HG02678 (cell line): Measurements from ENCODE around the gene LMX1A.
A peak's percentile ranks its signal among the peaks of the same experiment; 100 is the strongest.

Experiments used
- ATAC-seq: cut with Tn5 transposase; IDR thresholded peaks from one replicate; pipeline ENCODE4 v1.9.1; 2021; ENCODE audit warnings: mild to moderate bottlenecking, moderate library complexity; ENCODE audit not compliant: unreplicated experiment

Gene LMX1A

DNA sequence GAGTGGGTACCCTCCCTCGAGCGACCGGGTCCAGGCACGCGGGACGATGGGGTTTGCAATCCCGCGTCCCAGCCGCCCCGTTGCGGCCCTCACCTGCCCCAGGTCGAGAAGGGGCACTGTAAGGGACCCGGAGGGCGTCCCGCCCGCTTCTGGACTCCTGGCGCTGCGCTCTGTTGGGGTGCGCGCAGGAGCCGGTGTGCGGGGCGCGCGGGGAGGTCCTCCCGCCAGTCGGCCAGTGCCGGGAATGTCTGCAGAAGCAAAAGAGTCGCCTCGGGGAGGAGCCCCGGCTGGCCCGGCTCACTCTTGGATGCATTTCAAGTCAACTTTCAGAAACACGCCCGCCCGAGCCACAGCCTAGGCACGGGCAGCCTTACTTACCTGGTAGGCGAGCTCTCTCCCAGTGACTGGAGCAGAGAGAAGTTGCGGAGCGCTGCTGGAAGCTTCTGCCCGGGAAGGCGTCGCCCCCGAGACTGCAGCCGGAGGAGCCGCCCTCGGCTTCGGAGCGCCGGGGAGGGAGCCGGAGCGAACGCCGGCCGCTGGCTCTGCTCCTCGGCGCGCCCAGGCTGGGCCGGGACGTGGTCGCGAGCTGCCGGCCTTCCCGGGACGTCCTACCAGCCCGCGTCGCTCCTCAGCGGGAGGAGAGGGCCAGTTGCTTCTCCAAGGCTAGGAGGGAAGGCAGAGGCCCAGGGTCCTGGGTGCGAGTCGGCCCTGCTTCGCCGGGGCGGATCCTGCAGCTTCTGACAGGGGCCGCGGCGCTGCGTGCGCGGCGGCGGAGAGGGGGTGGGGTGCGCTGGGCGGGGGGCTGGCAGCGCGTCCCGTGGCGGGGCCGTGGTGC lies at the start of gene LMX1A:
LMX1A (minus strand) TSS at position 739 of the 835 bp plus-strand sequence. CDS start 1,156 bp downstream, outside the sequence.
- ATAC-seq: no peak

DNA sequence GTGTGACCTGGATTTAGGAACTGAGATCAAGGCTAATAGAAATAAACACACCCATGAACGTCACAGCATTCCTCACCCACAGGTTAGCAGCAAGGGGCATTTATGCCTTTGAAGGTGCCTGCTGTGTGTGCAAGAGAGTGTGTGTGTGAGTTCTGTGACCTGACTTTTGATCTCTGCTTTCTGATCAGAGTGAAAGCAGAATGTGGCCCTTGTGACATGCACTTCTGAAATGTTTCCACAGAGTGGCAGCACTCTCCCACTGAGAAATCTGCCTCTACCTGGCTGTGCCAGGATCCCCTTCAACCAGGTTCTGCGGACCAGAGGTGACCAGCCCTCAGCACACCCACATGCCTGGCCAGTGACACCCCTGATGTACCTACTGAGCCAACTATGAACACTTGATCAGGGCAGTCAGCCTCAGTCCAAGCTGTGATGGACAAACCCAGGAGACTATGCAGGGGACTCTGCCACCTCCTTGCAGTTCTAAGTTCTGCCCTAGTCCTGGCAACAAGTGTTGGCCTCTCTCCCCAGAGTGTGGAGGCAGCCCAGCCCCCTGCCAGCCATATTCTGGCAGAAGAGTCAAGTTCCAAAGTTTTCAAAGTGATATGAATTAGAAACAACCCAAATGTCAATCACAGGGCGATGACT lies 47.4 kb upstream of the LMX1A start:
- no peak for ATAC-seq

DNA sequence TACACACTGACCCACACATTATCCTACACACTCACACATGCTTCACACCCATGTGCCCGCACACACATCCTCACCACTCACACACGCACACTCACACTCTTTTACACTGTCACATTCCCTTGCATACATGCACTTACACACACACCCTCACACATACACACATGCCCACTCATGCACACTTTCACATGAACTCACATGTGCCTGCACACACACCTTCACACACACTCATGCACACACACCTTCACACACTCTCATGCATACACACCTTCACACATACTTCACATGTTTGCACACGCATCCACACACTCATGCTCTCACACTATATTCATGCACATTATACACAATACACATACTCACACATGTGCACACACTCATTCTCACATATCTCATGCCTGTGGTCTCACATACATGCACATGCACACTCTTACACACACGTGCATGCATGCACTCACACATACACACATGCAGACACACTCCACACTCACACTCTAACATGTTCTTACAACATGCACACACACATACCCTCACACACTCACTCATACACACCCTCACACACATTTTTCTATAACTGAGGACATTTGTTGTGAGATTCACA lies 46.1 kb upstream of the LMX1A start:
- no peak for ATAC-seq

DNA sequence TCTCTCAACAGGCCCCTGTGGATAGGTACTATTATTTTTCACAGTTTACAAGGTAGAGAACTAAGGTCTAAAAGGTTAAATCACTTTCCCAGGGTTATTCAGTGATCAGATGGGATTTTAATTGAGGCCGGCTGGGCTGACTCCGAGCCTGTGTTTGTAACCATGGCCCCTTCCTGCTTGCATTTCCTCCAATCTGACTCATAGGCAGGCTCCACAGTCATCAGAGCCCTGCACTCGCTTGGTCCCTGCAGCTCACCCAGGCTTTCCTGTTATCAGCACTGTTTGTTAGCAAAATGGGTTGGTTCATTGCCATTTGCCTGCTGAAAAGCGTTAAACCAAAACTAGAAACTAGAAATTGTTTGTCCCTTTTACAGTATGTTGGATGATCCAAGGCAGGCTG lies 41.4 kb upstream of the LMX1A start:
- no peak for ATAC-seq

DNA sequence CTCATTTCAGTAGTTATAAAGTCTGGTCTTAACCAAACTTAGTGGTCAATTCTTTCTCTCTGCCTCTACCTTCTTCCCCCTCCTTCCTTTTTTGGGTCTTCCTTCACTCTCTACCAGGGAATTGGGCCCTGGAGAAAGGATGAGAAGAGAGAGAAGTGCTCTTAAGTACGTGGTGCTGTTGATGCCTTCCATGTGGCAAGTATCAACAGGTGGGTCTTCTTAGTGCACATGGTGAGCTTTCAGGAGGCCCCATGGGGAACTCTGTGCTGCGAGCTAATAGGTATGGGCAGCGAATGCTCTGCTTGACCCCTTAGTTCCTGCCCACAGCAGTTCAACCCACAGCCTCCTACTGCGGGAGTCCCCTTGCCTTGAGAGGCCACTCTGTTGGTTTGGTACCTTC lies 39.4 kb upstream of the LMX1A start:
- no peak for ATAC-seq

DNA sequence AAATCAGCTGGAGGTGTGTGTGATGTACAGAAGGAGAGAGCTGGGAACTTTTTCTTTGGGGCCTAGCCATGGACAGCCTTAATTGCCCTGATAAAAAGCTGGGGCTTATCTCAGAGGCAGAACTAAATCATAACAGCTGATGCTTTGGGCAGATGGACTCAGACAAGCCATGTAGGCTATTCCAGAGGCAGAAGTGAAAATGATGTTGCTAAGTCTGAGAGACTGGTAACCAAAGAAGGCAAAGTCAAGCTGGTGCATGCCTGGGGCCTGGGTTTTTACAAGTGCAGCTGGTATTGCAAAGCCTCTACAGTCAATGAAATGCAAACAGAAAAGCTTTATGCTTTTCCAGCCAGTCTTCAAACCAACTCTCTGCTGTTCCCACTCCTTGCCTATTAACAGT lies 39.0 kb upstream of the LMX1A start:
- no peak for ATAC-seq

DNA sequence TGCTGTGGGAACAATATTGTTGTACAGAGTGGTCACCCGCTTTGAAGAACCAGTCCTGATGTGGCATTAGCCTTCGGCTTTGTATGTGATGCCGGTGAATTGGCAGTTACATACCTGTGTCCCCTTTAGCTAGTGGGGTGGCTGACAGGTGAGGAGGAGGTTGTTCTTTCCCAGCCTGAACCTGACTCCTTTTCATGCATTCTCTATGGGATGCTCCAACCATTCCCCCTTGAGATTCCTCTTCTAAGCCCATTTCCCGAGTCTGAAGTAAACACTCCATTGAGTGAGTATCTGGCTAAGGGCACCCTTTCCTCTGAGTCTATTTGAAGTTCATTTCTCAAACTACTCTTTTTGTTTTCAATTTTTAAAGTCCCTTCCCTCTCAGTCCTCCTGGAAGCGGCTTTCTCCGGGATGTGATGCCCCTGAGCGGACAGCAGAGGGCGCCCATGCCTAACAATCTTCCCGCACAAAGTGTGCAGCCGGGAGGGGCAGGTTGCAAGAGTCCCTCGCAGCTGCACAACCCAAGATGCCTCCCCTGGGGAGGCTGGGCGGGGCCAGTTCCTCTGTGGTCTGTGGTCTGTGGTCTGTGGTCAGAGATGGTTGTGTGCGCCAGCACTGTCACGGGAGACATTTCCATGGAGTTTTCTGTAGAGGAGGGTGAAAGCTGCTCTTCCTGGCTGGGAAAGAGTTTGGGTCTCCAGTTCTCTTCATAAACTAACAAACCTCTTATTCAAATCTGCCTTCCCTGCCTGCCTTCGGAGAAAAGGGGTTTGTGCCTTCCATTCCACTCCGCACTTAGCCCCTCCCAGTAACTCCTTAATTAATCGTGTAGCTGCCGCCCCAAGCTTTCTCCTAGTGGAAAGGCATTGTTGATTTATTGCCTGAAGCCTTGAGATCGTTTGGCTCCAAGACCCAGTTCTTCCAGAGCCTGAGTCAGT lies 36.4 kb upstream of the LMX1A start:
- peak; percentile 100 for ATAC-seq

DNA sequence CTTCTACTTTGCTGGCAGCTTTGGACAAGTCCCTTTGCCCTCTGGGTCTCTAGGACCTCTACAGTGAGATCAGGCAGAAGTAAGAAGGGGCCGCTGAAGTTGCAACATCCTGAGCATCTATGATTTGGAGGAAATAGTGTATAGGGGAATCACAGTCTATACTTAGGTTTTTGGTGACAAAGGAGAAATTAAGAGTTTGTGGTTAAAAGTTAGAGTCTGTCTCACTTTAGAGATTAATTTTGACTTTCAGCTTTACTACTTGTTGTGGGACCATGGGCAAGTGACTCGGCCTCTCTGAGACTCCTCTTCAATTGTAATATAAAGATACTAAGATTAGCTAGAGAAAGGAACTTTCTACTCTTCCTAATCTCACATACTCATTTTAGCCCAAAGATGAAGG lies 33.1 kb upstream of the LMX1A start:
- ATAC-seq: no peak

DNA sequence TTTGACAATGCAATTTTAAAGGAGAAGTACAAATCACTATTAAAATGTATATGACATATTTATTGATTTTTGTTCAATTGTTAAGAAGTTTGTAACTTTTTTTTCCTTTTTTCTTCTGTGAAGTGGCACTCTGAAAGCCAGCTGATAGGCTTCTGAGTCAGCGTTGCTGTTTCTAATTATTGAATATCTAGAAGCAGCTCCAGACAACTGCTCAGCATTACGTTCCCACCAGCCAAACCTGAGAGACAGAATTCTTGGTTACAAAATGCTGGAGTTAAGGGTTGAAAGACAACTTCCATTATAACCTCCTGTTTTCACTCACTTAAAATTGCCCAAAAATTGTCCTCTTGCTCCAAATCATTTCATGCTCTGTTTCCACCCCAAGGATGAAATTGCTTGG lies 31.4 kb upstream of the LMX1A start:
- ATAC-seq: no peak

DNA sequence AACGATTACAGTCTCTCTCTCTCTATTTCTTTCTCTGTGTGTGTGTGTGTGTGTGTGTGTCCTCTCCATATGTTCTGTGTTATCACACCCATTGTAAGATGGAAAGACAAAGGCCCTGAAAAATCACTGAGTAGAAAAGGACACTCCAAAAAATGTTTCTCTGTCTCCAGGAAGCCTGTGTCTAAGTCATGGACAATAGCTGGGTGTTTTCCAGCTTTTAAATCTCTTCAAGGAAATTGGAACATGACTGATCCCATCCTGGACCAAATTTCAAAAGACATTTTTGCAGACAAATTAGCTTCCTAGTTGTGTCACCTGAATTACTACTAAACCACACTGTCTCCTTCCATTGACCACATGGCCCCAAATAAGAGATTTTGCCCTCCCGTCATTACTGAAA lies 31.0 kb upstream of the LMX1A start:
- no peak for ATAC-seq

DNA sequence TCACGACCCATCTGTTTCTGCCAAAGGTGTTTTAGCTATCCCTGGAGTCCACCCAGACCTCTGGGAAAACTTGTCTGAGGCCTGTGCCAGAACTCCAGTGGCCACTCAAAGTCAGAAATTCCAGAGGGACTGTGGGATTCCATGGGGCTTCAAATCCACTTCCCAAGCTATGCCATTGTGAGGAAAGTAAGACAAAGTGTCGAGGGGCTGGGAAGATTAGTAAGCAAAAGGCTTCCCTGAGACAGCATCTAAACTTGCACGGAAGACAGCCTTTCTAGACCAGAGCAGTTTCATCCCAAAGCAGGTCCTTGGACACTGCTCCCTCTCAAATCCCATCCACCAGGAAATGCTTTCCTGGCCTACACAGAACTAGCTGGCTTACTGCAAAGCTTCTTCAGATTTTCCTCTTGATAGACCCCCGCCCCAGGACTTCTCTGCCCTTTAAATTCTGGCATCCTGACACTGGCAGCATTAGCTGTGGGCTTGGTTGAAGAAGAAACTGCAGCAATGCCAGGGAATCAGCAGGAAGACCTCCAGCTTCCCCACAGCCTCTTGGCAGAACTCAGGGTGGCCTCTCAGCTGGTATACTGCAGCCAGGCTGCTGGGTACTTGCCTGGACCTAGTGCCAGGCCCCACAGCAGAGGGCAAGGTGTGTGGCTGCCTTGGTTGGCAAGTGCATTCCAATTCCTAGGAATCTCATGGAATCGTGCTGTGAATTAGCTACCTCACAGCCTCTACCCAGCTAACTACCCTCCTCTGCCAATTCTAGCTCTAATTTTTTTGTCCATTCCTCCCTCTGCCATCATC lies 27.3 kb upstream of the LMX1A start:
- ATAC-seq: no peak

DNA sequence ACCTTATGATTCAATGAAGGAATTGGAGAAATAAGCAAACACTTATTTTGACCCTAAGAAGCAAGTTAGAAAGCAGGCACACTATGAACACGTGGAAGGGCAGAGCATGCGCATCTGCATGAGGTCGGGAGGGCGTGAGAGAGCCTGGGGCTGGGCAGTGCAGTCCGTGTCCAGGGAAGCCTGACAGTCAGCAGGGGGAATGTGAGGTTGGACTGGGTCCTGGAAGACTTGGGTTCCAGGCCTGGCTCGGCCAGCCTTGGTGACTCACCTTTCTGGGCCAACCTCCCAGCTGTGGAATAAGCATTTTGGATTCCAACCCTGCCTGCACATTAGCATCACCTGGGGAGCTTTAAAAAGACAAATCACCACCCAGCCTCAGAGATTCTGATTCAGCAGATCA lies 26.6 kb upstream of the LMX1A start:
- ATAC-seq: no peak

DNA sequence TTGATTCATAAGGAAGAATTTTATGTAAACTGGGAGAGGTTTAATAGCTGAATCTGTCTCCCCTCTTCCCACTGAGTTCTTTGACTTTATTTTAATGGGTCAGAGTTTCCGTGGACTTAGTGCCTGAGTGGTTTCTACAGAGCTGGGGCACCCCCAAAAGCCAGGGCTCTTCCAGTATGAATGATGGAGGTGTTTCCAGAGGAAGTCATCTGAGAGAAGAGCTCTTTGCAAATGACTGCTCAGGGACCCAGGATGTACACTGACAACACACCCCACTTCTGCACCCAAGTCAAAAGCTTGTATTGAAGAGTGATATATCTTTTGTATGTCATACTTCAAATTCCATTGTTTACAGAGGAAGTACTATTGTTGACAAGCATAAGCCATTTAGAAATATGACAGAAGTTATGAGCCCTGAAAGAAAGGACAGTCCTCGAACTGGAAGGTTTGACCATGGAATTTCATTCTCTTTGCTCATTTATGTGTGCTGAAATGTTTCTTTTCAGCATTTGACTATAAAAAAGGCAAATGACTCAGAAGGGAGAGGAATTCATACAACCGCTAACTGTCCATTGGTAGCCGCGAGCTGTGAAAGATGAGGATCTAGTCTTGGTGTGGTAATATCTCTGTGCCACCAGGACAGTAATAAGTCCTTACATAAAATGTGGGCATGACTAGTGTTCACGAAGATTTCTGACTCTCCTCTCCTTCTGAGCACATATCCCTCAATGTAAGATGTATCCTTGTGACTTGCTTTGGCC lies 25.4 kb upstream of the LMX1A start:
- ATAC-seq: no peak

DNA sequence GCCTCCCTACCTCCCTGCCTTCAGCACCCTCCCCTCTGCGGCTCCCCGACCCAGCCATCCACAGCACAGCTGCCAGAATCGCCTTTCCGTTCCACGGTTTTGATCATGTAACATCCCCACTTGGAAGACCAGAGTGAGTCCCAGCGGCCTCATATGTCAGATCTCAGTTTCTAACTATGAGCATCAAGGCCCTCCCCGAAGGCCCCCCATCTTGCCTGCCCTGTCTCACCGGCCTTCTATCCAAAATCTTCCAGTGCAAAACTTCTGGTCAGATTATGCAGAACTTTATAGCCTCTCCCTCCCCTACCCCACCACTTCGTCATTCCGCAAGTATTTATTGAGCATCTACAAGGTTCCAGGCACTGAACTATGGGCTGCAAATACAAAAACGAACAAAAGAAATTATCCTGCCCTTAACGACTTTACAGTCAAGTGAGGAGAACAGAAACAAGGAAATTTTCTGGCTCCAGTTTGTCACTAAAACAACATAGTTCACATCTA lies 20.3 kb upstream of the LMX1A start:
- no peak for ATAC-seq

DNA sequence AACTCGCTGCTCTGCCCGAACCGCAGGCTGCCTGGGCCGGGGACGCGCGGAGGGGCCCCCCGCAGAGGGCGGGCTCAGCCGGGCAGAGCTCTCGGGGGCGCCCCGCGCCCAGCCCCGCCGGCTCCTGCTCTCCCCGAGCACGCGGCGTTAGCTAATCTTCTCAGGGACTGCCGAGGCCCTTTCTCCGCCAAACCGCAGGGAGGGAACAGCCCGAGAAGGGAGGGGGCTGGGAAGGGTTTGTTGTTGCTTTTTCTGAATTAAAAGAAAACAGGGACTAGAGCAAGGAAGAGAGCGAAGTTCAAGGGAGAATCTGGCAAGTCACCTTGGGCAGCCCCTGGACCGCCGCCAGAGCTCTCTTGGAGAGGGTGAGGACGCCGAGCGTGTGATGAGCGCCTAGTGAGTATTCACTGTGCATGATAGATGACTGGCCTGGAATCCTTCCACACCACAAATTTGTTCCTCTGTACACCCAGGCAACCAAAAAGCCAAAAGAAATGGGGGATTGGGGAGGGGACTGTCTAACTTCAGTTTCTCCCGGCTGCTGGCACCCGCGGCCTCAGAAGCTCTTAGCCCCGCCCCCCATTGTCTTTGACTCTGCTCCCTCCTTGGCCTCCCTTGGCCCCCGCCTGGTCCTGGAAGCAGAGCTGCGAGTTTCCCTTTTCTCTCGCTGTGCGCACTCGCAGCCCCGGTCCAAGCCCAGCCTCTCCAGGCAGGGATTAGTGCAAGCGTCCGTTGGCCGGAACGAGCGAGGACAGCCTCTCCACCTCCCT lies 19.7 kb upstream of the LMX1A start:
- ATAC-seq: peak; percentile 65

DNA sequence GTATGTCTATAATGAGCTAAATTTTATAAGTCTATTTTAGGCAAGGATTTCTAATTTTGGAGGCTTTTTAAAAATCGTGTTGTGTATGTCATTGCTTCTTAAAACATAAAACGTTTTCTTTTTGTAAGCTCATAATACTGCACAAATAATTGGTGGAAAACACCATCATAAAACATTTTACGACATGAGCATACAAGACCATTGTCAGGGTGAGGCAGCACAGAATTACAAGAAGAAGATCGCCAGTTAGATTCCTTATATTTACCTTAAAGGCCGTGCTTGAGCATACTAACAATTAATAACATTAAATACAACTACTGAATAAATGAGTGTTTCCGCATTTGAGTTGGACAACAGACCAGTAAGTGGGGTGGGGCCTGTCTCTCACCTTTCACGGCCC lies 19.1 kb upstream of the LMX1A start:
- no peak for ATAC-seq

DNA sequence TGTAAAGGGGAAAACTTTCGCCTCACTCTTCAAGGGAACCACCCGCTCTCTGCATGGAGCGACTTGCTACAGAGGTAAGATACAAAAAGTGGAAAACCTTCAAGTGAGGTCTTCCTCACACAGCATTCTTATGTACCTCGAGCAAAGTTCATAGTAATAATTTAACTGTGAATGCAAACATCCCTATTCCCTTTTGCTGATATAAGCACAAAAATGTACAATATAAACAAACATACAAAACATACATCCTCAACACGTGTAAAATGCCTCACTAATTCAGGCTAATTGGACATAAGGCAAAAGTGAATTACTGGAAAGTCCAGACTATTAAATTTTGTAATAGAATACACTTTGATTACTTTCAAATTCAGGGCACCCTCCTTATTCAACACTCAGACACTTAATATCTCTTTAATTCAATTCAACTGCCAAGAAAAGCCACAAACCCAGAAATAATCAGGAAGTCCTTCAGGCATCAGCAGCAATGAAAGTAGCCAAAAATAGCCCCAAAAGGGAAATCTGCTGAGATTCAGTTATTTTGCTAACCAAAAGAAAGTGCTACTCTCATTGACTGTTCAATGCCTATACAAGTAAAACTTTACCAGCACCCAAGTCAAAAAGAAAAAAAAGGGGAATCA lies 15.2 kb upstream of the LMX1A start:
- ATAC-seq: no peak

DNA sequence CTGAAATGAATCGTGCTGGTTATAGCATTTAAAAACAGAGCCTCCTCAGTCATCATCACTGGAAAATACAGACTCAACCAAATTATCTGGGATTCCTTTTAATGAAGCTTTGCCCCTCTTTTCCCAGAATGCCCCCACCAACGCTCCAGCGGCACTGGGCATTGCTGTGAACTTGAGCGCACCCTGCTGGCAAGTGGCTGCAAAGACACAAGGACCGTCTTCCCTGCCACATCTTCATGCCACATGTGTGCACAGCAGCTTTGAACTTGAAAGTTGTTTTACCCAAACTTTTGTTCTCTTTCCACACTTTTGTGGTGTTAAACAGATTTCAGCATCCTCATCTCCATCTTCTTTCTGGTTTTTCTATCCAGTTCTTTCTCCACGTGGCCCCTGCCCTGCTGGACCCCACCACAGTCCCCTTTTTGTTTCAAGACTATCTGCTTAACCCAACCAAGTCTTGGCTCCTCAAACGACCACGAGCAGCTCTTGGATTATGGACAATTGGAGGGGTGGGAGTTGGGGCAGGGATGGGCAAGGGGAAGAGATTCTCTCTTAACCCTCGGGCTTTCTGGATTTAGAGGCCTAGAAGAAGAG lies 12.8 kb upstream of the LMX1A start:
- ATAC-seq: peak; percentile 63
